Measurements from ENCODE around the gene ZNF512B. TPM values are rescaled to one million over a fixed set of nuclear protein-coding genes. Genes with fewer than 3 reads are reported as not detected.
"Not testable (repeated sequence)": the region's sequence is repeated elsewhere in the genome, so short reads cannot be mapped to it uniquely, and the experiment has no call there.

The ZNF512B gene
- total RNA-seq, 2 donors from 2014 or later, result 10.2 to 13.8 TPM

GRCh38 chr20:63977739-63978276 is 8.1 kb upstream of the ZNF512B start:
- peaks cover 17 to 43% of the 10 kb centered on the region in 2 donors for H3K4me1 ChIP-seq (ENCODE audit: control insufficient read depth in 1 of 2, low read depth in 2 of 2)
- H3K27ac ChIP-seq, result no peak overlapping the region
- DNase-seq (ENCODE audit: low spot score) (no peak), ATAC-seq (ENCODE audit: insufficient number of reproducible peaks, low FRiP score, low read depth) (no peak)
- TF ChIP-seq CTCF (IDR thresholded peaks at IDR 0.05), result no peak
- no peaks in the 10 kb centered on the region for H3K27me3 ChIP-seq (replicated peaks; ENCODE audit: insufficient read depth)
- no peaks in the 10 kb centered on the region for H3K36me3 ChIP-seq
- no peak overlapping the region for H3K4me3 ChIP-seq
- no peaks in the 10 kb centered on the region for H3K9me3 ChIP-seq

GRCh38 chr20:63976980-63977738 is 7.4 kb upstream of the ZNF512B start:
- peaks cover 13 to 37% of the 10 kb centered on the region in 2 donors for H3K4me1 ChIP-seq (ENCODE audit: control insufficient read depth in 1 of 2, low read depth in 2 of 2)

GRCh38 chr20:63976511-63976910 is 6.8 kb upstream of the ZNF512B start:
- not testable (repeated sequence) for H3K9me3 ChIP-seq; H3K4me3 ChIP-seq; H3K27me3 ChIP-seq (replicated peaks; ENCODE audit: insufficient read depth); DNase-seq (ENCODE audit: low spot score); ATAC-seq (ENCODE audit: insufficient number of reproducible peaks, low FRiP score, low read depth); H3K27ac ChIP-seq; H3K36me3 ChIP-seq
- H3K4me1 ChIP-seq (ENCODE audit: control insufficient read depth in 1 of 2, low read depth in 2 of 2), result peaks cover 7 to 31% of the 10 kb centered on the region in 2 donors

More at GRCh38 chr20:63976980-63977738, 7.4 kb upstream of the ZNF512B start:
- TF ChIP-seq CTCF (IDR thresholded peaks at IDR 0.05), result no peak
- no peak for DNase-seq (ENCODE audit: low spot score)
- no peak overlapping the region for H3K27ac ChIP-seq
- H3K9me3 ChIP-seq, result no peaks in the 10 kb centered on the region
- no peak overlapping the region for H3K4me3 ChIP-seq
- H3K27me3 ChIP-seq (replicated peaks; ENCODE audit: insufficient read depth), result no peaks in the 10 kb centered on the region
- no peaks in the 10 kb centered on the region for H3K36me3 ChIP-seq
- ATAC-seq (ENCODE audit: insufficient number of reproducible peaks, low FRiP score, low read depth), result no peak

GRCh38 chr20:63974402-63975200 is 4.9 kb upstream of the ZNF512B start:
- Histone ChIP-seq H3K27me3 (replicated peaks; ENCODE audit: insufficient read depth) (no peaks in the 10 kb centered on the region), H3K9me3 (no peaks in the 10 kb centered on the region), H3K36me3 (no peaks in the 10 kb centered on the region), H3K27ac (no peak overlapping the region), H3K4me3 (no peak overlapping the region), H3K4me1 (ENCODE audit: control insufficient read depth in 1 of 2, low read depth in 2 of 2) (peaks cover 2 to 24% of the 10 kb centered on the region in 2 donors)
- no peak for ATAC-seq (ENCODE audit: insufficient number of reproducible peaks, low FRiP score, low read depth)
- DNase-seq (ENCODE audit: low spot score), result no peak
- TF ChIP-seq CTCF (IDR thresholded peaks at IDR 0.05), result no peak

- Histone ChIP-seq H3K36me3 (no peaks in the 10 kb centered on the region), H3K4me1 (ENCODE audit: control insufficient read depth in 1 of 2, low read depth in 2 of 2) (peaks cover 6 to 27% of the 10 kb centered on the region in 2 donors), H3K4me3 (peak overlapping the region; percentile 66), H3K27ac (no peak overlapping the region), H3K9me3 (no peaks in the 10 kb centered on the region), H3K27me3 (replicated peaks; ENCODE audit: insufficient read depth) (no peaks in the 10 kb centered on the region)
- ATAC-seq (ENCODE audit: insufficient number of reproducible peaks, low FRiP score, low read depth), result no peak
- TF ChIP-seq CTCF (IDR thresholded peaks at IDR 0.05), result peak; percentile 98
- DNase-seq (ENCODE audit: low spot score), result no peak
Observed at GRCh38 chr20:63973636-63974401, 4.1 kb upstream of the ZNF512B start.
